ENCODE data around the gene ADIPOQ. TPM values are rescaled to one million over a fixed set of nuclear protein-coding genes. Genes with fewer than 3 reads are reported as not detected.

ADIPOQ gene
- total and polyA plus RNA-seq, 2 of the 13 experiments (the other 11 are each of a cell fraction or from before 2014, with no cell fraction given): not detected

- no TSS peak for BruUV-seq (replicated peaks)
- Histone ChIP-seq H3K9ac (ENCODE audit: insufficient read depth, low read depth, low read length) (no peak overlapping the region), H3K79me2 (ENCODE audit: insufficient read depth, low read length) (no peaks in the 10 kb centered on the region), H3K27ac (ENCODE audit: extremely low read length, insufficient read depth, low read length) (no peak overlapping the region), H3K4me3 (replicated peaks in 1 of 3; ENCODE audit: insufficient read depth in 1 of 3, low read depth in 2 of 3, low read length in 3 of 3) (no peak overlapping the region), H3K27me3 (ENCODE audit: control insufficient read depth in 1 of 2, insufficient read depth in 2 of 2, low read length in 2 of 2) (peaks cover 3 to 21% of the 10 kb centered on the region in 2 experiments; a peak in 4 of 5 replicates), H3K9me3 (ENCODE audit: low read length) (no peaks in the 10 kb centered on the region), H3K36me3 (replicated peaks in 1 of 2; ENCODE audit: control insufficient read depth in 1 of 2, insufficient read depth in 2 of 2, low read length in 2 of 2) (no peaks in the 10 kb centered on the region), H2AFZ (ENCODE audit: low read length) (no peak overlapping the region), H4K20me1 (ENCODE audit: insufficient read depth, low read length) (no peaks in the 10 kb centered on the region), H3K4me1 (ENCODE audit: insufficient read depth, low read length) (peaks cover 14% of the 10 kb centered on the region; the same call in 1 of the 2 replicates), H3K4me2 (ENCODE audit: low read depth, low read length) (no peak overlapping the region)
- no peak for FAIRE-seq
- intact Hi-C loops (cut with micrococcal nuclease; ENCODE audit: unreplicated experiment) (no loop called here), in situ Hi-C loops (cut with HindIII; ENCODE audit: extremely low pct_ligation_motif_present, low pct_unique_long_range_greater_than_20kb) (loop anchor here (25.0 kb wide), 2 partner anchors 552 to 827 kb away; no protein-coding TSS in a partner anchor)
- ChIA-PET CTCF (ENCODE audit: low intra/inter-chr PET ratio, low total read pairs) (no interaction called here), POLR2A (interaction anchor here (0.6 kb wide), 1 partner anchor 30 kb away, joined by 3 read pairs; the partner anchor contains the start of gene EIF4A2)
- TF ChIP-seq SYNCRIP (IDR thresholded peaks at IDR 0.05; ENCODE audit: insufficient read depth, low read depth, low read length) (no peak), RFX5 (IDR thresholded peaks at IDR 0.05; ENCODE audit: low read depth, low read length) (no peak), ADNP (CRISPR knock-in tag; IDR thresholded peaks at IDR 0.05) (no peak), ARID4A (CRISPR knock-in tag; IDR thresholded peaks at IDR 0.05; ENCODE audit: borderline replicate concordance) (no peak), YY1 (IDR thresholded peaks at IDR 0.05; ENCODE audit: insufficient read depth, insufficient replicate concordance, low read depth, low read length) (no peak)
- no peak for DNase-seq (ENCODE audit: low spot score)
- WGBS (ENCODE audit: low lambda C conversion rate): 28% methylated on average over 4 of the region's 4 CpGs
- ATAC-seq: no peak
These were observed 28.4 kb upstream of the ADIPOQ start for GRCh38 chr3:186814100-186814499.
